T47D (cell line): ENCODE data around the gene PXYLP1.

ENCODE experiments used
- DNase-seq, 2 experiments: peaks; one replicate each; pipeline versions ENCODE4 v3.0.0 to v3.0.0-alpha.2; 2011 to 2012; ENCODE audit warnings: low read depth in 1 of 2, low spot score in 1 of 2
- JUND ChIP-seq: IDR thresholded peaks from 2 replicates; pipeline ENCODE4 v1.6.1; 2012; ENCODE audit warnings: low read depth
- in situ Hi-C: cut with HindIII; loops from 2 replicates; pipeline ENCODE4 v1.10.0; 2016; ENCODE audit warnings: low sequenced_read_pairs, low pct_unique_long_range_greater_than_20kb

Gene PXYLP1

GRCh38 chr3:141234283-141234682 lies 2.7 kb downstream of the PXYLP1 start:
- in situ Hi-C loops: no loop called here
- DNase-seq: no peak
- no peak for TF ChIP-seq JUND

DNA sequence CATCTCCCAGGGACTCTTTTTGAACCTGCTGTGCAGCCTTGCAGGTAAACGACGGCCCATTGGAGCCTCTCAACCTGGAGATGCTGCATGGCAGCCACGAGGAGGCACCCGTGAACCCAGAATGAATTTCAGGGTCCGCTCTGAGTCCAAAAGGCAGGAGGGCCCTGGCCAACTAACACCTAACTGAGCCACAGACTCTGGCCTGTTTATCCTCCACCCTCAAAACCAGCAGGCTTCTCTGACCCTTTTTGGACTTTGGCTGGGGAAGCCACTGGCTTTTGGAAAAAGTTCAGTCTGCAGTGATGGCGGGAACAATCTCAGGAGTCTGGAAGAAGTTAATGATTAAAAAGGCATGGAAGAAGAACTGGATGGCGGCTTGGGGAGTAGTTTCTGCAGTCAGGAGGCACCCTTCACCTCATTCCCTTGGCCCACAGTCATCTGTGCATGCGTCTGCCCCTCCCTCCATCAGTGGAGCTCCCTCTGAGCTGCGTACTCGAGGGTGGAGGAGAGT lies 4.1 kb downstream of the PXYLP1 start:
- DNase-seq: no peak
- in situ Hi-C loops: no loop called here

DNA sequence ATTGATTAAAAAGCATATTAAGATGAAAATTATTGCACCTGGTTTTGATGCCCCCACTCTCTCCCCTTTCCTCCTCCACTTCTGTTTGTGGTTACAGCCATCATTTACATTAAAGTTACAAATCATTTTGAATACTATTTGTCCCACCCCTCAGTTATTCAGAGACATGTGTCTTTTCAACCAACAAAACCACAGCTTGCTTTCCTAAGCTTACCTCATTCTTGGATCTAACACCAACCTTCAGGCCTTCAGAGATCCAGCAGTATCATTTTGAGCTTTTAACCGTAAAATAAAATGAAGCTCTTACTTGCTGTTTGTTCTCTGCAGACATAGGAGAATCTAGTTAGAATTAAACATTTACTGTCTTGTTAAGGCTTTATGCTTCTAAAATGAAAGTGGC lies 4.7 kb downstream of the PXYLP1 start:
- no peak for TF ChIP-seq JUND
- in situ Hi-C loops: no loop called here

More for the DNA sequence above, 4.1 kb downstream of the PXYLP1 start:
- no peak for TF ChIP-seq JUND

GRCh38 chr3:141237701-141238521 lies 6.3 kb downstream of the PXYLP1 start:
- TF ChIP-seq JUND: no peak
- DNase-seq: no peak
- in situ Hi-C loops: no loop called here

More for the DNA sequence above, 4.7 kb downstream of the PXYLP1 start:
- no peak for DNase-seq

DNA sequence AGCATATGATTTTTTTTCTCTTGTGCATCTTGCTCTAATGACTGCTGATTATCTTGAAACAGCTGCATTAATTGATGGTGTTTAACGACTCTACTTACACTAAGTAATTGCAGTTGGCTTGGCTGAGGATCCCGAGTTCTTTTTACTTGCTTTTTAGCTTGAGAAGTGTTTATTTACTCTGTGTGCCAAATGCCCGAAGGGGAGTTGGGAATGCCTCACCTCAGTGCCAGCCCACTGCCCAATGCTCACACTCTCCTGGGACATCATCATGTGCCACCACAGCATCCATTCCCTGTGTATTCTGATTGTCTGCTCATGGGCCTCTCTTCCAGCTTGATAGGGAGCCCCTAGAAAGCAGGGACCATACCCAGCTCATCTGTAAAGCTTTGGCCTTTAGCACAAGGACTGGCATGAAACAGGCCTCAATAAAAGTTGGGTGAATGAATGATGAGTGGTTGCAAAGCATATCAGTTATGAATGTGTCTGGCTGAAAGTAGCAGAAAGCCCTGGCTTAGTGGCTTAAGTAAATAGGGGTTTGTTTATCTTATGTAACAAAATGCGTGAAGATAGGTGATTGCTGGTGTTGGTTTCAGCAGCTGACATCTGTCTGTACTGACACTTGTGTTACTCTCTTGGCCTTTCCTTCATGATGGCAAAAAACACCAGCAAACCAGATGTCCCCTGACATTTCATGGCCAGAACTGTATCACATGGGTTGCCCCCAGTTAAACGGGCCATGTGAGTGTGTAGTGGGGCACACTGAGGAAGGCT lies 8.1 kb downstream of the PXYLP1 start:
- peak in 1 of 2 experiments; percentile 60 for DNase-seq
- in situ Hi-C loops: no loop called here
- TF ChIP-seq JUND: no peak

DNA sequence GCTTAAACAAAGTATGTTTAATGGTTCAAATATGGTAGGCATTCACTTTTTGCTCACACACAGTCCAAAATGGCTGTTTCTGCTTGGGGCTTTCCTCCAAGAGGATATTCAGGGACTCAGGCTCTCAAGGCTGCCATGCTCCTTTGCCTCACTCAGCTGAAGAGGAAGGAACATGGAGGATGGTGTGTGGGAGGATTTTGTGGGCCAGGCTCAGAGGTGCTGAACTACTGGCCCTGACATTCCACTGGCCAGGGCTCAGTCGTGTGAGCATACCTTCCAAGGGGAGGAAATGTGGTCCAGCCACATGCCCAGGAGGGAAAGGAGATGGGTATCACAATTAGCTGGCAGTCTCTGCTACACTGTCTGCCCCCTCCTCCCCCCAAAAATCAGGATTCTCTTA lies 8.7 kb downstream of the PXYLP1 start:
- in situ Hi-C loops: no loop called here

DNA sequence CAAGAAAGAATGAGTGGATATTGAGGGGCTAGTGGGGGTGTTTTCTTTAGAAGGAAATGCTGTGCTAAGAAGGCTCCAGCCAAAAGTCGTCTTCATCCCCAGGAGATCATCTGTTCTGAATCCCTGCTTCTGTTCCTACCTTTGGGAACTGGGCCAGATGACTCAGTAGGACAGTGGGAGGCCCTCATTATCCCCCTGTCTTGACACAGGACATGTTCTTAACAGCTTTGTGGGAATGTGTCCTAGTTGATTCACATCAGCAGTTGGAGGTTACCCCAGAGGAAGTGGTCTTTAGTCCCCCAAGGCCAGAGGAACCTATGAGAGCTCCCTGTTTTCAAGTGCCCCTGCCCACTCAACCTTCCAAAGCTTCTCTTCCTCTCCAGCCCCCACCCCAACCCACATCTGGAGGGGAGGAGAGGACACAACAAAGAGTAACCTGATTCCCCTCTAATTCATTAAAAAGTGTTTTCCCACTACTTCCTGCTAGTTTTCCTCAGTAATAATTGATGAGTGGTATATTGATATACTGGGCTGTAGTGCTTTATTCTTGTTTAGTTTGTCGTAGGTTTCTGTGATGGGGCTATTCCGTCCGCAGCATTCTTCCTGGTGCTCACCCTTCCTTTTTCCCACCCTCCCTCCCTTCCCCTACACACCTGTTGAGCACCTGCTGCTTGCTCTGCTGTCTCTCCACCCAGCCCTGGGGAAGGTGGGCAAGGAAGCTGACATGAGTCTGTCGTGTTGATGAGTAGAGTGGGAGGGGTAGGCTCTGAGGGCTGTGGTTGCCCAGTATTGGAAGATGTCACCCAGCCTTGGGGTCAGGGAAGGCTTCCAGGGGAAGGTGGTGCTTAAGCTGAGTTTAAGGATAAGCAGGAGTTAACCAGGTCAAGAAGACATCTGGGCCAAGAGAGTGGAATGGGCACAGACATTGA lies 9.3 kb downstream of the PXYLP1 start:
- no peak for TF ChIP-seq JUND
- in situ Hi-C loops: no loop called here
- DNase-seq: no peak

More for the DNA sequence above, 8.7 kb downstream of the PXYLP1 start:
- DNase-seq: peak in 1 of 2 experiments; percentile 79
- no peak for TF ChIP-seq JUND

DNA sequence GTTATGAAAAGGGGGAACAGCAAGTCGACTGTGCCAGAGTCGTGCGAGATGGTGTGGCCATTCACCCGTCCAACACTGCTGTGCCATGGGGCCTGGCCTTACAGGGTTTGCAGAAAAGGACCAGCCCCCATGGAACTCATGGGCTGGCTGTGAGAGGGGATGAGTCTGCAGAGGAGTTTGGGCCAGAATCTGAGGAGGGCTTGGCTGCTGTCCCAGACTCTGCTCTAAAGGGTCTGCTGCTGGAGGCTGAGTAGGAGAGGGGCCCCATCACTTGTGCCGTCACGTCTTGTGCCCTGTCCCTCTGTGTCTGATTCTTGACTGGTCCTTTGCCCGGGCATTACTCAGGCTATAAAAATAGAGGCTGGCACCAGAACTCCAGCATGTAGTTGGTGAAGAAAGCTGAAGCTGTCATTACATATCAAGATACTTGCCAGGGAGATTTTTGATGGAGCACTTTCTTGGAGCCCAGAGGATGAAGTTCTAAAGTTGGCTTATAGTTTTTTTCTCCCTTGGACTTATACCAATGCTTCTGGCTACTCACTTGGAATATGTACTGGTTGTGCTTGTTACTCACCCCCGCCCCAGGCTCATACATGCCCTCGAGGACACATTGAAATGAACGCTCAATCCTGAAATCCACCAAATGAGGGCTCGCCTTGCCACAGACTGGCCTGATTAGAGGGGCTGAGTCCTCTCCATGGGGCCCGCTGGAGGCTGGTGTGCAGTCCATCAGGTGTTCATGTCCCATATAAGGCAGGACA lies 10.2 kb downstream of the PXYLP1 start:
- in situ Hi-C loops: no loop called here
- no peak for DNase-seq
- TF ChIP-seq JUND: no peak

GRCh38 chr3:141242377-141243092 lies 10.9 kb downstream of the PXYLP1 start:
- in situ Hi-C loops: no loop called here
- no peak for DNase-seq
- TF ChIP-seq JUND: no peak

DNA sequence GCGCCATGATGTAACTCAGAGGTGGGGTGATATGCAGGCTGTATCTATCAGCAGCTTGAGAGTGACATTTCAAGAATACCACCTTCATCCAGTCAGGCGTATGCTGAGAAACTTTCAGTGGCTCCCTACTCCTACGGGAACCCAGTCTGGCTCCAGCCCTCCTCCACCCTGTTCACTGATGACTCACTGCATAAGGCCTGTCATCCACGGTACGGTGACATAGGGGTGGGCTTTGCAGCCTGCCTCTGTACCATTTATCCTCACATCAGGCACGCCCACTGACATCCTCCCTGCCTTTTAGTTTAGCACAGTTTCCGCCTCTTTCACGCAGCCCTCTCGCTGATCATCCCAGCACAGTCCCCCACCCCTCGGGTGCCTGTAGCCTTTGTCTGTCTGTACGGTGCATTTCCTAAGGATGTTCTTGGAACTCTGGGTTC lies 11.7 kb downstream of the PXYLP1 start:
- in situ Hi-C loops: no loop called here
- no peak for TF ChIP-seq JUND
- DNase-seq: no peak

DNA sequence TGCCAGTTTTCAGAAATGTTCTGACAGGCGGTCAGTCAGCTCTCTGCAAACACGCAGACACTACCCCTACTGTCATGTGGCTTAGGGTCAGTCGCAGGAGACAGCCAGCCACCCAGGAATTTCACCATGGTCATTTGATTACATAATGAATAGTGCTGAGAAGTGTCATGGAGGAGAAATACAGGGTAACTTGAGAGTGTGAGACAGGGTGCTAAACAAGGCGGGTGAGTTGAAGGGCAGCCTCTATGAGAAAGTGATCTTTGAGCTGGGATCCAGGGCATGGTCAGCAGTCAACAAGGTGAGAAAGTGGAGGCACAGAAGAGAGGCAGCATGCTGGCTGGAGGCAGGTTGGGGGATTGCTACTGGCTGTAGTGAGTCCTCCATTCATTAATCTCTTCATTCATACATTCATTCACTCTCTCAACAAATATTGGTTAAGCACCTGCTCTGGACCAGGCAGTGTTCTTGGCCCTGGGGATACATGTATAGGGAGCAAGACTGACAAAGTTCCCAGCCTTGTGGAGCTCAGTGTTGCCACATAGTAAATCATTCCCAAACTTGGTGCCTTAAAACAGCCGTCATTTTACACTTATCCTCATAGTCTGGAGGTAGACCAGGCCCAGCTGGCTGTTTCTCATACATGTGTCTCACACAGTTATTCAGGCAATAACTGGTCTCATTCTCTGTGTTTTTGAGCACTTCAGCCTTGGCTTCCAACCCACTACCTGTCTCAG lies 14.8 kb downstream of the PXYLP1 start:
- in situ Hi-C loops: no loop called here
- DNase-seq: no peak
- TF ChIP-seq JUND: no peak
